GM12878 (cell line): ENCODE data around the gene LPCAT3. TPM values are rescaled to one million over a fixed set of nuclear protein-coding genes. Genes with fewer than 3 reads are reported as not detected.
A peak's percentile ranks its signal among the peaks of the same experiment; 100 is the strongest.

Experiments
- ATF7 ChIP-seq: fragments of 450-650 bp; IDR thresholded peaks from 2 replicates; pipeline ENCODE4 v1.6.1; 2016; ENCODE audit warnings: low read depth, mild to moderate bottlenecking
- CBX5 ChIP-seq: sonication (generic); IDR thresholded peaks from 2 replicates; pipeline ENCODE4 v1.6.1; 2016; ENCODE audit warnings: low read depth, moderate library complexity, mild to moderate bottlenecking, inconsistent platforms
- CEBPB ChIP-seq, 2 experiments: fragments of 150-350 bp in 1 of 2; IDR thresholded peaks; 2 replicates each; pipeline ENCODE4 v1.6.1; 2012 to 2014; ENCODE audit warnings: low read depth in 2 of 2, low read length in 2 of 2, borderline replicate concordance in 1 of 2, inconsistent platforms in 1 of 2
- CUX1 ChIP-seq: IDR thresholded peaks from 2 replicates; pipeline ENCODE4 v1.6.1; 2012; ENCODE audit warnings: improper control_type of control experiment, low read depth, low read length; ENCODE audit not compliant: insufficient replicate concordance
- ESRRA ChIP-seq: IDR thresholded peaks from 2 replicates; pipeline ENCODE4 v1.6.1; 2012; ENCODE audit warnings: mild to moderate bottlenecking, low read length, improper control_type of control experiment
- FOXM1 ChIP-seq: IDR thresholded peaks from 2 replicates; pipeline ENCODE4 v1.6.1; 2012; ENCODE audit warnings: low read depth, mild to moderate bottlenecking, inconsistent platforms, low read length, moderate library complexity
- HCFC1 ChIP-seq: fragments of 150-350 bp; IDR thresholded peaks from 2 replicates; pipeline ENCODE4 v1.6.1; 2014; ENCODE audit warnings: low read length
- HDAC2 ChIP-seq: fragments of 200-600 bp; sonication (generic); IDR thresholded peaks from 2 replicates; pipeline ENCODE4 v1.6.1; 2017
- IKZF1 ChIP-seq: fragments of 450-650 bp; conservative IDR thresholded peaks from 2 replicates; pipeline ENCODE4 v1.6.1; 2017; ENCODE audit warnings: antibody characterized with exemption, mild to moderate bottlenecking
- JUNB ChIP-seq: IDR thresholded peaks from 2 replicates; pipeline ENCODE4 v1.6.1; 2016; ENCODE audit warnings: antibody characterized with exemption, mild to moderate bottlenecking
- MXI1 ChIP-seq: fragments of 150-350 bp; IDR thresholded peaks from 2 replicates; pipeline ENCODE4 v1.6.1; 2011; ENCODE audit warnings: low read depth, mild to moderate bottlenecking, inconsistent platforms, low read length, improper control_type of control experiment
- NFYB ChIP-seq: IDR thresholded peaks from 2 replicates; pipeline ENCODE4 v1.6.1; 2011; ENCODE audit warnings: low read depth, mild to moderate bottlenecking, low read length, improper control_type of control experiment, moderate library complexity; ENCODE audit not compliant: insufficient read depth
- NR2F1 ChIP-seq: fragments of 450-650 bp; conservative IDR thresholded peaks from 2 replicates; pipeline ENCODE4 v1.6.1; 2017; ENCODE audit warnings: mild to moderate bottlenecking
- PAX5 ChIP-seq: IDR thresholded peaks from 2 replicates; pipeline ENCODE4 v1.6.1; 2011; ENCODE audit warnings: low read depth, low read length, borderline replicate concordance
- SMC3 ChIP-seq: IDR thresholded peaks from 2 replicates; pipeline ENCODE4 v1.6.1; 2011; ENCODE audit warnings: low read length, improper control_type of control experiment, borderline replicate concordance
- SPI1 ChIP-seq: IDR thresholded peaks from 2 replicates; pipeline ENCODE4 v1.6.1; 2011; ENCODE audit warnings: low read depth, mild to moderate bottlenecking, low read length, moderate library complexity, borderline replicate concordance; ENCODE audit not compliant: insufficient read depth
- TARDBP ChIP-seq: IDR thresholded peaks from 2 replicates; pipeline ENCODE4 v1.6.1; 2016; ENCODE audit warnings: borderline replicate concordance
- TBL1XR1 ChIP-seq: IDR thresholded peaks from 2 replicates; pipeline ENCODE4 v1.6.1; 2012; ENCODE audit warnings: low read depth, low read length, improper control_type of control experiment
- YY1 ChIP-seq: IDR thresholded peaks from 2 replicates; pipeline ENCODE4 v1.6.1; 2011; ENCODE audit warnings: low read depth, mild to moderate bottlenecking, low read length
- ZBTB11 ChIP-seq: fragments of 450-650 bp; formaldehyde crosslinking; IDR thresholded peaks from 2 replicates; pipeline ENCODE4 v1.5.0; 2022; ENCODE audit warnings: mild to moderate bottlenecking, missing genetic modification characterization
- polyA plus RNA-seq, 11 experiments: library from polyadenylated mRNA; depleted of rRNA in 4 of 11; unstranded in 6 of 11; stranded (reverse) in 5 of 11; fragments of >200 nt; fragmentation: Nextera tagmentation in 4 of 11; fragmentation: Illumina TruSeq in 1 of 11; extraction: Ambion mirVana in 4 of 11; extraction: Trizol in 1 of 11; gene quantifications; 1 replicate in 1 of 11; 2 replicates in 10 of 11; pipeline versions ENCODE4 v1.2.1 to v1.2.3, GENCODE V29; 2011 to 2016; ENCODE audit warnings: inconsistent platforms in 2 of 11, missing spikeins in 2 of 11, low read depth in 1 of 11
- total RNA-seq, 4 experiments: library from RNA; depleted of rRNA in 3 of 4; stranded (reverse); fragments of >200 nt in 3 of 4; fragmentation: Illumina TruSeq in 1 of 4; extraction: Trizol in 1 of 4; gene quantifications; 2 replicates each; pipeline versions ENCODE4 v1.2.1 to v1.2.3, GENCODE V29; 2013 to 2021
- TF ChIP-seq, protein P1 (sequence below): IDR thresholded peaks from 2 replicates; pipeline ENCODE4 v1.6.1; 2011; ENCODE audit warnings: low read depth, low read length, improper control_type of control experiment, borderline replicate concordance

LPCAT3 gene
- total and polyA plus RNA-seq, 10 of the 15 experiments (the other 5 are each of a cell fraction or from before 2014, with no cell fraction given), result 2.6 to 48.3 (median 23.0) TPM

- TF ChIP-seq SMC3, result no peak
- no peak for TF ChIP-seq SPI1
- no peak for TF ChIP-seq TARDBP
- no peak for TF ChIP-seq HCFC1
- TF ChIP-seq IKZF1, result peak; percentile 57
- no peak for TF ChIP-seq NFYB
- TF ChIP-seq MXI1, result no peak
- no peak for TF ChIP-seq TBL1XR1
- TF ChIP-seq JUNB, result no peak
- no peak for TF ChIP-seq CUX1
- TF ChIP-seq ESRRA, result no peak
- 0 out of 2 replicates have a peak, but pooled peaks have one; percentile 24 for TF ChIP-seq YY1
- TF ChIP-seq ZBTB11 (CRISPR knock-in tag), result no peak
- TF ChIP-seq CEBPB (IDR thresholded peaks at IDR 0.05; ENCODE audit: borderline replicate concordance in 1 of 2, low read depth in 2 of 2, low read length in 2 of 2), result no peak
- TF ChIP-seq PAX5, result peak; percentile 18; the same call in 1 of the 2 replicates
- no peak for TF ChIP-seq NR2F1
- TF ChIP-seq, protein P1, sequence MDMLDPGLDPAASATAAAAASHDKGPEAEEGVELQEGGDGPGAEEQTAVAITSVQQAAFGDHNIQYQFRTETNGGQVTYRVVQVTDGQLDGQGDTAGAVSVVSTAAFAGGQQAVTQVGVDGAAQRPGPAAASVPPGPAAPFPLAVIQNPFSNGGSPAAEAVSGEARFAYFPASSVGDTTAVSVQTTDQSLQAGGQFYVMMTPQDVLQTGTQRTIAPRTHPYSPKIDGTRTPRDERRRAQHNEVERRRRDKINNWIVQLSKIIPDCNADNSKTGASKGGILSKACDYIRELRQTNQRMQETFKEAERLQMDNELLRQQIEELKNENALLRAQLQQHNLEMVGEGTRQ, result no peak
- TF ChIP-seq CBX5, result no peak
- no peak for TF ChIP-seq HDAC2
- no peak for TF ChIP-seq ATF7
- TF ChIP-seq FOXM1, result no peak
Observed at GRCh38 chr12:6927379-6928021, 90.8 kb downstream of the LPCAT3 start, which contains the start of gene ATN1 (continued).
